HFFc6 (cell line): ENCODE results near the gene CYBRD1. TPM values are rescaled to one million over a fixed set of nuclear protein-coding genes. Genes with fewer than 3 reads are reported as not detected.

Experiments used
- DNase-seq: peaks from one replicate; pipeline ENCODE4 v3.0.0-alpha.2; 2018
- H3K27ac Mint-ChIP-seq: 2 replicates; pipeline ENCODE4 v1.8.0; 2020; ENCODE audit warnings: mild to moderate bottlenecking, mixed read lengths
- H3K27me3 Mint-ChIP-seq: 2 replicates; pipeline ENCODE4 v1.8.0; 2021; ENCODE audit warnings: mild to moderate bottlenecking, moderate library complexity, mixed read lengths; ENCODE audit not compliant: insufficient read depth
- H3K36me3 Mint-ChIP-seq: 2 replicates; pipeline ENCODE4 v1.8.0; 2021; ENCODE audit warnings: low read depth, mixed read lengths
- H3K4me1 Mint-ChIP-seq: 2 replicates; pipeline ENCODE4 v1.8.0; 2020; ENCODE audit warnings: low read depth, mixed read lengths
- H3K4me3 Mint-ChIP-seq: 2 replicates; pipeline ENCODE4 v1.8.0; 2020; ENCODE audit warnings: mild to moderate bottlenecking, moderate library complexity, mixed read lengths
- H3K9me3 Mint-ChIP-seq: 2 replicates; pipeline ENCODE4 v1.8.0; 2020; ENCODE audit warnings: mild to moderate bottlenecking, mixed read lengths
- total RNA-seq, 6 experiments: library from RNA; stranded (reverse); fragmentation: NEBNext Ultra II Directional; extraction: Animal tissue kit (Norgen Biotek cat#: 25700); gene quantifications; 2 replicates in 1 of 6; 3 replicates in 5 of 6; pipeline ENCODE4 v1.2.3, GENCODE V29; 2021
- TF ChIP-seq, protein P1 (sequence below): fragments of 200-600 bp; sonication (generic); IDR thresholded peaks from 2 replicates; pipeline ENCODE4 v1.5.0; 2021; ENCODE audit warnings: antibody characterized with exemption, mild to moderate bottlenecking

CYBRD1 gene
- total RNA-seq, 6 experiments from 2014 or later: 108 to 141 (median 131) TPM

DNA sequence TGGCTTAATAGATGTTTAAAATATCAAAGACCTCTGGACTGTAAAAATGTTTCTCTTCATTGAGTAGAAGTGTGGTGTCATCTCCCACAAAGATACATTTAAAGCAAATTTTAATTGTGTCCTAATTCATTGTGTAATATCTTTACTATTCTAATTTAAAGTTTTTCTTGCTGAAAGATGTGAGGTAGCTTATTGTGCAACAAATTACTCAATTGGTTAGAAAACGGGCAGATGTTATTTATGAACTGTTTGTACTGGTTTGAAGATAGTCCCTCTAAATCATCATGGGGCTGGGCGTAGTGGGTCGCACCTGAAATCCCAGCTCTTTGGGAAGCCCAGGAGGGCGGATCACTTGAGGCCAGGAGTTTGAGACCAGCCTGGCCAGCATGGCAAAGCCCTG, 65.3 kb downstream of the CYBRD1 start:
- Mint-ChIP-seq H3K4me3 (no peak overlapping the region), H3K36me3 (no peaks in the 10 kb centered on the region; the same call in 1 of the 2 replicates), H3K27me3 (peaks cover 13% of the 10 kb centered on the region), H3K27ac (no peak overlapping the region), H3K4me1 (0 out of 2 replicates have a peak, but pooled peaks cover 5% of the 10 kb centered on the region), H3K9me3 (peaks cover 4% of the 10 kb centered on the region; the same call in 1 of the 2 replicates)
- TF ChIP-seq, protein P1, sequence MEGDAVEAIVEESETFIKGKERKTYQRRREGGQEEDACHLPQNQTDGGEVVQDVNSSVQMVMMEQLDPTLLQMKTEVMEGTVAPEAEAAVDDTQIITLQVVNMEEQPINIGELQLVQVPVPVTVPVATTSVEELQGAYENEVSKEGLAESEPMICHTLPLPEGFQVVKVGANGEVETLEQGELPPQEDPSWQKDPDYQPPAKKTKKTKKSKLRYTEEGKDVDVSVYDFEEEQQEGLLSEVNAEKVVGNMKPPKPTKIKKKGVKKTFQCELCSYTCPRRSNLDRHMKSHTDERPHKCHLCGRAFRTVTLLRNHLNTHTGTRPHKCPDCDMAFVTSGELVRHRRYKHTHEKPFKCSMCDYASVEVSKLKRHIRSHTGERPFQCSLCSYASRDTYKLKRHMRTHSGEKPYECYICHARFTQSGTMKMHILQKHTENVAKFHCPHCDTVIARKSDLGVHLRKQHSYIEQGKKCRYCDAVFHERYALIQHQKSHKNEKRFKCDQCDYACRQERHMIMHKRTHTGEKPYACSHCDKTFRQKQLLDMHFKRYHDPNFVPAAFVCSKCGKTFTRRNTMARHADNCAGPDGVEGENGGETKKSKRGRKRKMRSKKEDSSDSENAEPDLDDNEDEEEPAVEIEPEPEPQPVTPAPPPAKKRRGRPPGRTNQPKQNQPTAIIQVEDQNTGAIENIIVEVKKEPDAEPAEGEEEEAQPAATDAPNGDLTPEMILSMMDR: no peak
- no peak for DNase-seq

DNA sequence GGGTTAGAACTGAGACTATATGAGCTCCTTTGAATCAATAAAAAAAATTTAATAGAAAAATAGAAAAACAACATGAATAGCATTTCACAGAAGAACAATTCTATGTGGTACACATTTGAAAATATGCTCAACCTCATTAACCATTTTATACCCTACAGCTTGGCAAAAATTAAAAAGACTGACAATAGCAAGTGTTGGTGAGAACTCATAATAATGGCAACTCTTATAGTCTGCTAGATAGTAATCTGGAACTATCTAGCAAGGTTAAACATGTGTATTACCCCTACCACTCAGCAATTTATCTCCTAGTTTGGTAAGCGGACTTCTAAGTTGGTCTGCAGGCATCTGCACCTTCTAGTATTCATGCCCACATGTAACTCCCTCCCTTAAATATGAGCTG, 67.8 kb downstream of the CYBRD1 start:
- H3K4me1 Mint-ChIP-seq: peaks cover 5% of the 10 kb centered on the region; the same call in 1 of the 2 replicates
- H3K27ac Mint-ChIP-seq: no peak overlapping the region
- peaks cover 3% of the 10 kb centered on the region; the same call in 1 of the 2 replicates for H3K9me3 Mint-ChIP-seq
- H3K36me3 Mint-ChIP-seq: no peaks in the 10 kb centered on the region; the same call in 1 of the 2 replicates
- TF ChIP-seq, protein P1: no peak
- no peak for DNase-seq
- peaks cover 13% of the 10 kb centered on the region for H3K27me3 Mint-ChIP-seq
- no peak overlapping the region for H3K4me3 Mint-ChIP-seq

DNA sequence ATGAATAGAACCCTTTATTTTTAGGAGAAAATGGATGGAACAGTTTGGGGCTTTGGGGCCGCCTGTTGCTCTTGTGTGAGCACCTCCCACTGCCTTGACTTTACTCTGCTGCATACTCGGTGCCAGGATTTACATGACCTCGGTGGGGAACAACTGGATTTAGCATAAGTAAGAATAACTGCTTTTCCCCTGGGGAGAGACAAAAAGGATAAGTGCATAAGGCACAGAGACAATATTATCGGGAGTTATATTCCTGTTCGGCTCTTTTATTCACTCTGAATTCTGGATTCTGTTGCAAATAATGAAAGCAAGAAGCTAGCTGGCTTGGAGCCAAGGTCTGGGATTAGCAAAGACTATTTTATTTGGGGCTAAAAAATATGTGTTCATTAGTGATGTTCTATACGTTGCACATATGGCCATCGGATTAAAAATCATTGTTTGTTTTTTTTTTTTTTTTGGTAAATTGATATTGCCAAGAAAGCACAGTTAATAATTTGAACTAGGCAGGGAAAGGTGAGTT, 69.8 kb downstream of the CYBRD1 start:
- Mint-ChIP-seq H3K9me3 (no peaks in the 10 kb centered on the region; the same call in 1 of the 2 replicates), H3K4me3 (peak overlapping the region; percentile 80), H3K36me3 (no peaks in the 10 kb centered on the region), H3K4me1 (peaks cover 19% of the 10 kb centered on the region), H3K27me3 (peaks cover 13% of the 10 kb centered on the region), H3K27ac (no peak overlapping the region)
- no peak for DNase-seq
- TF ChIP-seq, protein P1: no peak

DNA sequence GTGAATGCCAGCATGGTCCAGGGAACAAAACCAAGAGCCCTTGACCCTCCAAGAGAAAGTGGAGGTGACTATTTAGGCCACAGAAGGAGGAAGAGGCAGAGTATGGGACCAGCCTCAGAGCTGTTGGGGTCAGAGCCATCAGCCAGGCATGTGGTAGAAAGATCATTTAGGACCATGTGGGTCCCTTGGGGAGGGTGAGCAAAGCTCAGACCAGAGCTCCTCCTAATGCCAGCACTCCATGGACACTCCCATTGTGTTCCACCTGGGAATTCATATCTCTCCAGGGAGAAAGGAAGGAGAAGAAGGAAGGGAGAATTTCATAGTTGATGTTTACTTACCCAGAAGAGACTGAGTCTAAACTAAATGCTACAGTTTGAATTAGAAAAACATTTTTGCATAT, 73.2 kb downstream of the CYBRD1 start:
- no peak overlapping the region; the same call in 1 of the 2 replicates for H3K4me3 Mint-ChIP-seq
- H3K4me1 Mint-ChIP-seq: peaks cover 30% of the 10 kb centered on the region
- H3K36me3 Mint-ChIP-seq: no peaks in the 10 kb centered on the region
- no peak for DNase-seq
- peaks cover 10% of the 10 kb centered on the region; the same call in 1 of the 2 replicates for H3K27me3 Mint-ChIP-seq
- TF ChIP-seq, protein P1: no peak
- H3K27ac Mint-ChIP-seq: peak overlapping the region; percentile 44
- no peaks in the 10 kb centered on the region; the same call in 1 of the 2 replicates for H3K9me3 Mint-ChIP-seq

DNA sequence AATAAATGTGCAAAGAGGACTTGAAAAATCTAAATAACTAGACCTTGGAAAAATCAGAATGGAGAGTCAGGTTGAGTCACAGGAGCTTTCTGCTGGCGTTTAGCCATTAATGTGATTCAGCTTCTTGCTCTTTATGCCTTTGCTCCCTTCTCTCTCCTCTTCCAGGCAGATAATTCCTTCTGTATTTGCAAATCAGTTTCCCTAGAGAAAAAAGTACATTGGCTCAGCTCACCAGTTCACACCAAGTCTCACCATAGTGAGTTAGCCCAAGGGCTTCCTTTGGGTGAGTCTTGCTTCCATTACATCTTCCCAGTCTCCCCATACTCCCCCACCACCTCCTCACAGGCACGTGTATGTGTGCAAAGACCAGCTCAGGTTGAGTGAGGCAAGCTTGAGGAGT, 73.6 kb downstream of the CYBRD1 start:
- DNase-seq: peak; percentile 89
- Mint-ChIP-seq H3K27me3 (peaks cover 8% of the 10 kb centered on the region; the same call in 1 of the 2 replicates), H3K27ac (peak overlapping the region; percentile 80), H3K36me3 (no peaks in the 10 kb centered on the region), H3K9me3 (no peaks in the 10 kb centered on the region), H3K4me1 (peaks cover 30% of the 10 kb centered on the region), H3K4me3 (no peak overlapping the region)
- TF ChIP-seq, protein P1: no peak
